GM23248 (cell line): ENCODE results near the gene PTPRN2.

Experiments used
- EZH2 ChIP-seq: fragments of 200-600 bp; sonication (generic); IDR thresholded peaks from 2 replicates; pipeline ENCODE4 v1.6.1; 2018; ENCODE audit warnings: antibody characterized with exemption, mild to moderate bottlenecking; ENCODE audit not compliant: insufficient read depth, poor library complexity, severe bottlenecking
- EZH2phosphoT487 ChIP-seq: fragments of 200-600 bp; sonication (generic); IDR thresholded peaks from 2 replicates; pipeline ENCODE4 v1.6.1; 2018; ENCODE audit warnings: antibody characterized with exemption, moderate library complexity, mild to moderate bottlenecking, low read depth; ENCODE audit not compliant: insufficient read depth

- TF ChIP-seq EZH2 (no peak), EZH2phosphoT487 (no peak)
These were observed 659.3 kb downstream of the PTPRN2 start for GRCh38 chr7:157928171-157928794.
